Mesendoderm (in vitro differentiated cells): ENCODE measurements around the gene ANO7.

Source experiments
- DNase-seq: peaks from one replicate; pipeline ENCODE4 v3.0.0; 2013
- H2AK5ac ChIP-seq: 2 replicates; pipeline ENCODE4 v1.6.1; 2013; ENCODE audit warnings: low read length, inconsistent platforms
- H2BK120ac ChIP-seq: 2 replicates; pipeline ENCODE4 v1.6.1; 2013; ENCODE audit warnings: low read depth, mild to moderate bottlenecking, low read length, moderate library complexity, mixed read lengths
- H2BK15ac ChIP-seq: replicated peaks from 2 replicates; pipeline ENCODE4 v1.6.1; 2013; ENCODE audit warnings: low read depth, mild to moderate bottlenecking, moderate library complexity
- H2BK5ac ChIP-seq: 2 replicates; pipeline ENCODE4 v1.6.1; 2013; ENCODE audit warnings: low read length, inconsistent platforms
- H3K18ac ChIP-seq: 2 replicates; pipeline ENCODE4 v1.6.1; 2013; ENCODE audit warnings: mild to moderate bottlenecking, low read length, mixed read lengths
- H3K23ac ChIP-seq: one replicate; pipeline ENCODE4 v1.6.1; 2013; ENCODE audit warnings: low read length
- H3K27ac ChIP-seq: 2 replicates; pipeline ENCODE4 v1.5.1; 2013; ENCODE audit warnings: low read depth, mild to moderate bottlenecking, inconsistent platforms, low read length, moderate library complexity
- H3K27me3 ChIP-seq: 2 replicates; pipeline ENCODE4 v1.6.1; 2013; ENCODE audit warnings: low read length, control low read depth, mild to moderate bottlenecking, inconsistent platforms; ENCODE audit not compliant: insufficient read depth, poor library complexity
- H3K36me3 ChIP-seq: 2 replicates; pipeline ENCODE4 v1.6.1; 2013; ENCODE audit warnings: low read length, inconsistent platforms; ENCODE audit not compliant: control insufficient read depth, insufficient read depth
- H3K4ac ChIP-seq: one replicate; pipeline ENCODE4 v1.6.1; 2013; ENCODE audit warnings: low read depth, mild to moderate bottlenecking, low read length, moderate library complexity
- H3K4me1 ChIP-seq: 2 replicates; pipeline ENCODE4 v1.6.1; 2013; ENCODE audit warnings: low read depth, low read length, inconsistent platforms; ENCODE audit not compliant: control insufficient read depth
- H3K4me2 ChIP-seq: 2 replicates; pipeline ENCODE4 v1.6.1; 2013; ENCODE audit warnings: low read length
- H3K4me3 ChIP-seq: 2 replicates; pipeline ENCODE4 v1.5.1; 2013; ENCODE audit warnings: mild to moderate bottlenecking, low read length
- H3K56ac ChIP-seq: one replicate; pipeline ENCODE4 v1.6.1; 2013; ENCODE audit warnings: low read length
- H3K79me1 ChIP-seq: 2 replicates; pipeline ENCODE4 v1.6.1; 2013; ENCODE audit warnings: low read length, inconsistent platforms
- H3K79me2 ChIP-seq: 2 replicates; pipeline ENCODE4 v1.6.1; 2013; ENCODE audit warnings: mild to moderate bottlenecking, low read length; ENCODE audit not compliant: control insufficient read depth, insufficient read depth
- H3K9ac ChIP-seq: 2 replicates; pipeline ENCODE4 v1.6.1; 2013; ENCODE audit warnings: low read length, inconsistent platforms
- H4K5ac ChIP-seq: one replicate; pipeline ENCODE4 v1.6.1; 2013; ENCODE audit warnings: low read length
- H4K8ac ChIP-seq: one replicate; pipeline ENCODE4 v1.6.1; 2013; ENCODE audit warnings: low read depth, mild to moderate bottlenecking, control low read depth, low read length, moderate library complexity
- WGBS: extraction: QIAGEN DNeasy Blood & Tissue Kit; methylation state at CpG from one replicate; pipeline ENCODE4 v1.1.7; 2013; ENCODE audit warnings: low lambda C conversion rate, missing lambda C conversion rate; ENCODE audit not compliant: insufficient coverage; ENCODE audit errors: extremely low coverage; 5-methylcytosine and 5-hydroxymethylcytosine counted together

ANO7 gene

GRCh38 chr2:241219856-241220356 is 31.4 kb downstream of the ANO7 start:
- Histone ChIP-seq H2BK120ac (no peak overlapping the region), H2BK5ac (no peak overlapping the region), H3K27me3 (no peaks in the 10 kb centered on the region), H3K79me1 (no peaks in the 10 kb centered on the region), H4K8ac (no peak overlapping the region), H3K4me3 (no peak overlapping the region), H3K4ac (no peak overlapping the region), H2BK15ac (no peak overlapping the region), H2AK5ac (no peak overlapping the region), H3K36me3 (no peaks in the 10 kb centered on the region), H3K4me1 (peaks cover 2% of the 10 kb centered on the region), H4K5ac (no peak overlapping the region), H3K56ac (no peak overlapping the region), H3K4me2 (no peak overlapping the region), H3K18ac (no peak overlapping the region), H3K79me2 (no peaks in the 10 kb centered on the region), H3K23ac (no peak overlapping the region), H3K27ac (no peak overlapping the region), H3K9ac (no peak overlapping the region)
- no peak for DNase-seq
- WGBS: no CpG with 5 or more reads among the region's 6 CpGs

GRCh38 chr2:241223211-241224017 is 34.9 kb downstream of the ANO7 start:
- no peak overlapping the region for H3K18ac ChIP-seq
- H3K27ac ChIP-seq: no peak overlapping the region
- no peaks in the 10 kb centered on the region for H3K4me1 ChIP-seq
- H2BK5ac ChIP-seq: no peak overlapping the region
- peaks cover 3% of the 10 kb centered on the region for H3K36me3 ChIP-seq
- no peak overlapping the region for H3K4me2 ChIP-seq
- no peaks in the 10 kb centered on the region for H3K27me3 ChIP-seq
- no peak overlapping the region for H3K9ac ChIP-seq
- H3K56ac ChIP-seq: no peak overlapping the region
- H3K79me1 ChIP-seq: no peaks in the 10 kb centered on the region
- no peak for DNase-seq
- no peak overlapping the region for H2BK120ac ChIP-seq
- no peak overlapping the region for H2AK5ac ChIP-seq
- no CpG with 5 or more reads among the region's 23 CpGs for WGBS
- H3K4ac ChIP-seq: no peak overlapping the region
- H4K5ac ChIP-seq: no peak overlapping the region
- H2BK15ac ChIP-seq: no peak overlapping the region
- H3K79me2 ChIP-seq: no peaks in the 10 kb centered on the region
- no peak overlapping the region for H3K23ac ChIP-seq
- H4K8ac ChIP-seq: no peak overlapping the region
- H3K4me3 ChIP-seq: no peak overlapping the region

- H3K4ac ChIP-seq: no peak overlapping the region
- H3K79me1 ChIP-seq: no peaks in the 10 kb centered on the region
- H2BK5ac ChIP-seq: no peak overlapping the region
- H3K23ac ChIP-seq: no peak overlapping the region
- H3K18ac ChIP-seq: no peak overlapping the region
- no peak overlapping the region for H3K4me3 ChIP-seq
- peak; percentile 46 for DNase-seq
- H3K27ac ChIP-seq: no peak overlapping the region
- H3K27me3 ChIP-seq: no peaks in the 10 kb centered on the region
- H3K36me3 ChIP-seq: peaks cover 6% of the 10 kb centered on the region
- no peak overlapping the region for H2BK15ac ChIP-seq
- H3K79me2 ChIP-seq: no peaks in the 10 kb centered on the region
- H3K56ac ChIP-seq: no peak overlapping the region
- no peak overlapping the region for H2BK120ac ChIP-seq
- no peak overlapping the region for H4K5ac ChIP-seq
- WGBS: no CpG with 5 or more reads among the region's 26 CpGs
- no peak overlapping the region for H3K4me2 ChIP-seq
- H4K8ac ChIP-seq: no peak overlapping the region
- H3K9ac ChIP-seq: no peak overlapping the region
- H3K4me1 ChIP-seq: no peaks in the 10 kb centered on the region
- H2AK5ac ChIP-seq: no peak overlapping the region
Measured at GRCh38 chr2:241224018-241224850, 35.8 kb downstream of the ANO7 start.

DNA sequence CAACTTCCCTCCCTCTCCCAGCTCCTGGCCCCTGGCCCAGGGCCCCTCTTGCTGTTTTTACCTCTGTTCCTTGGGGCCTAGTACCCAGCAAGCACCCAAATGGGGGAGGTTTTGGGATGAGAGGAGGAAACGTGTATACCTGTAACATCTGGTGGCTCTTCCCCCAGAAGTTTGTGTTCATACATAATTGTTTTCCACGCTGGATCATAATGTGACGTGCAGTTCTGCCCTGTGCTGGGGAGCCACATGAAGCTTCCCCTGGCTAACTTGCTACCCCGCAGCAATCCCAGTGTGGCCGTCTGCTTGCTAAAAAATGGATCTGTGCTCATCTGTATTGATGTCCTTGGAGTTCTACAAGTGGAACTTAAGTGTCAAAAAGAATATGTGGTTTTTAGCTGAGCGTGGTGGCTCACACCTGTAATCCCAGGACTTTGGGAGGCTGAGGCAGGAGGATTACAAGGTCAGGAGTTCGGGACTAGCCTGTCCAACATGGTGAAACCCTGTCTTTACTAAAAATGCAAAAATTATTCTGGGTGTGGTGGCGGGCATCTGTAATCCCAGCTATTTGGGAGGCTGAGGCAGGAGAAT is 36.5 kb downstream of the ANO7 start:
- H4K5ac ChIP-seq: no peak overlapping the region
- no CpG with 5 or more reads among the region's 8 CpGs for WGBS

GRCh38 chr2:241225545-241225944 is 37.1 kb downstream of the ANO7 start:
- H4K8ac ChIP-seq: no peak overlapping the region
- no peak for DNase-seq
- no peak overlapping the region for H2AK5ac ChIP-seq
- H3K4me3 ChIP-seq: no peak overlapping the region
- no peaks in the 10 kb centered on the region for H3K79me1 ChIP-seq
- H3K56ac ChIP-seq: no peak overlapping the region
- no peak overlapping the region for H3K27ac ChIP-seq
- H3K4me2 ChIP-seq: no peak overlapping the region
- no peak overlapping the region for H2BK5ac ChIP-seq
- H3K27me3 ChIP-seq: no peaks in the 10 kb centered on the region
- H3K18ac ChIP-seq: no peak overlapping the region
- no peak overlapping the region for H3K4ac ChIP-seq
- H3K4me1 ChIP-seq: no peaks in the 10 kb centered on the region
- H3K23ac ChIP-seq: no peak overlapping the region
- no peak overlapping the region for H2BK120ac ChIP-seq
- H3K79me2 ChIP-seq: no peaks in the 10 kb centered on the region
- no peak overlapping the region for H4K5ac ChIP-seq
- WGBS: no CpG with 5 or more reads among the region's 16 CpGs
- H3K9ac ChIP-seq: no peak overlapping the region
- H2BK15ac ChIP-seq: no peak overlapping the region
- H3K36me3 ChIP-seq: peaks cover 14% of the 10 kb centered on the region

More for the DNA sequence above, 36.5 kb downstream of the ANO7 start:
- H2AK5ac ChIP-seq: no peak overlapping the region
- no peaks in the 10 kb centered on the region for H3K27me3 ChIP-seq
- no peaks in the 10 kb centered on the region for H3K79me1 ChIP-seq
- H3K4me2 ChIP-seq: no peak overlapping the region
- H2BK5ac ChIP-seq: no peak overlapping the region
- no peak for DNase-seq
- peaks cover 9% of the 10 kb centered on the region for H3K36me3 ChIP-seq
- H3K23ac ChIP-seq: no peak overlapping the region
- H2BK15ac ChIP-seq: no peak overlapping the region
- H3K9ac ChIP-seq: no peak overlapping the region
- H3K4me1 ChIP-seq: no peaks in the 10 kb centered on the region
- no peak overlapping the region for H3K56ac ChIP-seq
- H3K18ac ChIP-seq: no peak overlapping the region
- H3K4me3 ChIP-seq: no peak overlapping the region
- no peaks in the 10 kb centered on the region for H3K79me2 ChIP-seq
- no peak overlapping the region for H3K4ac ChIP-seq
- no peak overlapping the region for H4K8ac ChIP-seq
- H3K27ac ChIP-seq: no peak overlapping the region
- no peak overlapping the region for H2BK120ac ChIP-seq
